Stimulated activated CD8-positive, alpha-beta memory T cell treated with anti-CD3 and anti-CD28 coated beads, Interleukin-4, amount 100 ng/mL, for 48 hours (primary cell): ENCODE data around the gene DGKA.
"Not testable (repeated sequence)": the region's sequence is repeated elsewhere in the genome, so short reads cannot be mapped to it uniquely, and the experiment has no call there.

Experiments
- DNase-seq: peaks from one replicate; pipeline ENCODE4 v3.0.0-alpha.2; 2020

The DGKA gene

GRCh38 chr12:55969356-55969755 lies 38.4 kb downstream of the DGKA start:
- no peak for DNase-seq

- no peak for DNase-seq
These were observed 39.8 kb downstream of the DGKA start for GRCh38 chr12:55970775-55971174.

DNA sequence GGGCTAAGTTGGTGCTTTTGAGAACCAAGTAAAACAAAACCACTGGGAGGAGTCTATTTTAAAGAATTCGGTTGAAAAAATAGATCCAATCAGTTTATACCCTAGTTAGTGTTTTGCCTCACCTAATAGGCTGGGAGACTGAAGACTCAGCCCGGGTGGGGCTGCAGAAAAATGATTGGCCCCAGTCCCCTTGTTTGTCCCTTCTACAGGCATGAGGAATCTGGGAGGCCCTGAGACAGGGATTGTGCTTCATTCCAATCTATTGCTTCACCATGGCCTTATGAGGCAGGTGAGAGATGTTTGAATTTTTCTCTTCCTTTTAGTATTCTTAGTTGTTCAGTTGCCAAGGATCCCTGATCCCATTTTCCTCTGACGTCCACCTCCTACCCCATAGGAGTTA lies 41.1 kb downstream of the DGKA start:
- DNase-seq: no peak

- no peak for DNase-seq
These were observed 41.5 kb downstream of the DGKA start for GRCh38 chr12:55972456-55972855.

DNA sequence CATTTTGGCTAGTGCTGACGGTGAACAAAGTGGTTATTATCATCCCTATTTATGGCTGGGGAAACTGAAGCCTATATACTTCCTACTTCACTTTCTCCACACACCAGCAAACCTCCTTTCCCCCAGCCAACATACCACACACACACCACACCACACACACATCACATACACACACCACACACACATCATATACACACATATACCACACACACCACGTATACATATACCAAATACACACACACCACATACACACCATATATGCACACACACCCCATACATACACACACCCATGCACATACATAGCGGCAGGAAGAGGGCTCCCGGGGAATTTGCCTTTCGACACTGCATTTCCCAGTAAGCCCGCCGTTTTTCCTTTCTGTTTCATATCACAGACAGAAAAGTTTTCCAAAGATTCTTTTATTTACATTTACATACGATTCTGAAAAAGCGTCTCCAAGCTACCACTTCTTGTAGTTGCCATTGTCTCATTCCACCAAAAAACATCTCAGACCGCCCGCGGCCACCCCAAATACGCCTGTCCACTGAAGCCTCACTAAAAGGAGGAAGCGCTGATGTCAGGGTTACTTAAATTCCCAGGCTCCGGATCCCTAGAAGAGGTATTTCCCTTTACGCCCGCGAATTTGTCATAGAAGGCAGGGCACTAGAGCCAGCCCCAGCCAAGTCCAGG lies 42.1 kb downstream of the DGKA start:
- DNase-seq: no peak

GRCh38 chr12:55973599-55974307 lies 42.8 kb downstream of the DGKA start, which contains the start of gene RAB5B:
TSS of gene RAB5B (plus strand) at chr12:55974078. CDS start at chr12:55986961, 12,883 bp downstream.
- DNase-seq: peak; percentile 97

- peak; percentile 54 for DNase-seq
These were observed 43.4 kb downstream of the DGKA start for GRCh38 chr12:55974308-55974730.

GRCh38 chr12:55978393-55978792 lies 47.4 kb downstream of the DGKA start:
- no peak for DNase-seq

- DNase-seq: no peak
These were observed 48.1 kb downstream of the DGKA start for GRCh38 chr12:55979069-55979468.

DNA sequence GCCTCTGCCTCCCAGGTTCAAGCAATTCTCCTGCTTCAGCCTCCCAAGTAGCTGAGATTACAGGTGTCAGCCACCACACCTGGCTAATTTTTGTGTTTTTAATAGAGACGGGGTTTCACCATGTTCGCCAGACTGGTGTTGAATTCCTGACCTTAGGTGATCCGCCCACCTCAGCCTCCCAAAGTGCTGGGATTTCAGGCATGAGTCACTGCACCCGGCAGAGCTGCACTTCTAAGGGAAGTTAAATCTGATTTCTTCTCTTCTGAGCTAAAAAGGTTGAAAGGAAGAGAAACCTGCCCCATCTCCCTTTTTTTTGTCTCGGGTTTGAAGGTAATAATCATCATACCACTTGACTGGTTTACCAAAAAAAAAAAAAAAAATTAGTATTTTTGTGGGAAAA lies 50.9 kb downstream of the DGKA start:
- DNase-seq: not testable (repeated sequence)

- no peak for DNase-seq
These were observed 51.5 kb downstream of the DGKA start for GRCh38 chr12:55982319-55982936.

GRCh38 chr12:55983232-55983842 lies 52.4 kb downstream of the DGKA start:
- no peak for DNase-seq

DNA sequence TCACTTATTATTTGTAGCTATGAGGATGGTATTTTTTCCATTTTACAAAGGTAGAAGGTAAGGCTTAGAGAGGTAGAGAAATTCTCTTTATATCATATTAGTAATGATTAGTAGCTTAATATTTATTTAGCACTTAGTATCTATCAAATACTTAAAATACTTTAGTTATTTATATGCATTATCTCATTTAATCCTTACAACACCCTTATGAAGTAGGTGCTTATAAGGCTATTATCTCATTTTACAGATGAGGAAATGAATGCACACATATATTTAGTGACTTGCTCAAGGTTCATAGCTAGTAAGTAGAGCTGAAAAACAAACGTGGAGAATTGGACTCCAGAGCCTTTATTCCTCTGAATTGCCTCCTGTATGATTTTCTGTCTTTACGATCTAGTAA lies 53.9 kb downstream of the DGKA start:
- no peak for DNase-seq

- no peak for DNase-seq
These were observed 54.4 kb downstream of the DGKA start for GRCh38 chr12:55985341-55985740.

GRCh38 chr12:55985976-55986375 lies 55.0 kb downstream of the DGKA start:
- DNase-seq: not testable (repeated sequence)

DNA sequence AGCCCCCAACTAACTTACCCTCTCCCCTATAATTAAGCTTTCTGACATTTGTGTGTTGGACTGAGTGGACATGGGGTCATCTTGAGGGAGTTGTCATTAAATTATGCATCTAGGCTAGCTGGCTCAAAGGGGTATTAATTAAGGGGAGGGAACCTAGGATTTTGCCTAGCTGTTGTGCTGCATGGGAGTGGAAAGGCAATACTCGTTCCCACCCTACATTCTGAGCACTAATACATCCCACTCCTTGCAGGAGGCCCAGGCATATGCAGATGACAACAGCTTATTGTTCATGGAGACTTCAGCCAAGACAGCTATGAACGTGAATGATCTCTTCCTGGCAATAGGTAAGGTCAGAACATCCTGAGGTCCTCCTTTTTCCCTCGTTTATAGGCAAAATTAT lies 60.1 kb downstream of the DGKA start:
- DNase-seq: no peak

- DNase-seq: no peak
These were observed 62.4 kb downstream of the DGKA start for GRCh38 chr12:55993230-55993853.

DNA sequence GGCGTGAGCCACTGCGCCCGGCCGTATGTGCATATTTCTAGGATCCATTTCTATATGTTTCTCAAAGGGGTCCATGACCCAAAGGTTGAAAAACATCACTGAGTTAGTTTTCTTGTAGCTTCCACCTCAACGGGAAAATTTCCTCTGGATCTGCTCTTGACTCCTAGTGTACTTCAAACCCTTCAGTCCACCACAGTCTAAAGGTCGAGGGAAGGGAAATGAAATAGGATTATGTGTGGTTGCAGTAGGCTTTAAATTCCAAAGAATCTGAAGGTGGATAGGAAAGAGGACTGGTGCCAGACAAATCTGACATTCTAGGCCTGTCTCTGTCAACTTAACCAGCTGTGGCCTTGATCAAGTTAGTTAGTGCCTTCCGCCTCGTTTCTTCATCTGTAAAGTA lies 64.4 kb downstream of the DGKA start:
- DNase-seq: no peak

DNA sequence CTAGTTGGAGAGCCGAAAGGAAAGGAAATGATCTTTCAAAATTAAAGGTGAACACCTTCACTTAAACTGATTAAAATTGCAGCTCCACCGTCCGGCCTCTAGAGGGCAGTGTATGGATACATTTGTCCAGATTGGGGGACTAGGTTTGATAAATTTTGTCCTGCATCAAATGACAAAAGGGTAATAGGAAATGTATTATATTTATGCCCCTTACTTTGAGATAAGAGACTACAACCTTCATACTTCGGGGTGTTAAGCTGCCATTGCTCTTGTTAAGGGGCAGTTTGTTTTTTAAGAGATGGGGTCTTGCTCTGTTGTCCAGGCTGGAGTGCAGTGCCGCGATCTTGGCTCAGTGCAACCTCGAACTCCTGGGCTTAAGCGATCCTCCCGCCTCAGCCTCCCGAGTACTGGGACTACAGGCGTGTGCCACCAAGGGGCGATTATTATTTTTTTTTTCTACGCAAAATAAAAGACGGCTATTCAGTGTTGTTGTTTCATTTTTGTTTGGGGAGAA lies 65.3 kb downstream of the DGKA start:
- peak; percentile 75 for DNase-seq

GRCh38 chr12:55996715-55997534 lies 66.0 kb downstream of the DGKA start, which contains the start of gene SUOX:
TSS of gene SUOX (plus strand) at chr12:55997276. CDS start at chr12:56002222, 4,946 bp downstream.
- DNase-seq: peak; percentile 65

DNA sequence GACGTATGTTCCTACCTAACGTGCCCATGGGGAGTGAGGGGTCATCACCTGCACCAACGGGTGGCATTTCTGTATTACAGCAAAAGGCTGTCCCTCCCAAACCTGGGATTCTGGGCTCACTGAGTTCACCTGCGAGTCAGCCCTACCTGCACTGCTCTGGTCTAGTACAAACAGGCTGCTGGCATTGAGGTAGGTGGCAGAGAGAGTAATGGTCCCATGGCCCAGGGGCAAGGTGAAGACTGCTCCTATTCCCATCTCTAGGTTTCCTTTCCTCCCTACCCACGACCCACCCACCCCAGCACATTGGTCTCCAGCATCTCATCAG lies 66.5 kb downstream of the DGKA start:
- DNase-seq: no peak

- peak; percentile 34 for DNase-seq
These were observed 68.6 kb downstream of the DGKA start for GRCh38 chr12:55999522-55999921.
